Neutrophil (primary cell): ENCODE measurements around the gene ARRDC4.

Experiments used
- H3K27ac ChIP-seq: fragments of 200-600 bp; sonication (generic); 2 replicates; pipeline ENCODE4 v1.5.1; 2016; ENCODE audit warnings: mild to moderate bottlenecking, moderate library complexity
- H3K27me3 ChIP-seq: fragments of 200-600 bp; sonication (generic); 2 replicates; pipeline ENCODE4 v1.6.0; 2016; ENCODE audit warnings: mild to moderate bottlenecking
- H3K36me3 ChIP-seq: fragments of 200-600 bp; sonication (generic); 2 replicates; pipeline ENCODE4 v1.5.1; 2017
- H3K4me1 ChIP-seq, 2 experiments: fragments of 200-600 bp in 1 of 2; sonication (generic) in 1 of 2; 1 replicate in 1 of 2; 2 replicates in 1 of 2; pipeline versions ENCODE4 v1.5.1 to v1.6.1; 2013 to 2016; ENCODE audit warnings: low read depth in 1 of 2, low read length in 1 of 2, mild to moderate bottlenecking in 1 of 2, moderate library complexity in 1 of 2; ENCODE audit not compliant: control insufficient read depth in 1 of 2, insufficient read depth in 1 of 2
- H3K4me3 ChIP-seq, 2 experiments: fragments of 200-600 bp in 1 of 2; sonication (generic) in 1 of 2; 1 replicate in 1 of 2; 2 replicates in 1 of 2; pipeline ENCODE4 v1.5.1; 2013 to 2016; ENCODE audit warnings: low read depth in 1 of 2, low read length in 1 of 2, mild to moderate bottlenecking in 1 of 2, moderate library complexity in 1 of 2
- H3K9me3 ChIP-seq: fragments of 200-600 bp; sonication (generic); 2 replicates; pipeline ENCODE4 v1.5.1; 2016
- CTCF ChIP-seq: fragments of 200-600 bp; sonication (generic); IDR thresholded peaks from 2 replicates; pipeline ENCODE4 v1.5.1; 2016; ENCODE audit warnings: antibody characterized with exemption

Gene ARRDC4

DNA sequence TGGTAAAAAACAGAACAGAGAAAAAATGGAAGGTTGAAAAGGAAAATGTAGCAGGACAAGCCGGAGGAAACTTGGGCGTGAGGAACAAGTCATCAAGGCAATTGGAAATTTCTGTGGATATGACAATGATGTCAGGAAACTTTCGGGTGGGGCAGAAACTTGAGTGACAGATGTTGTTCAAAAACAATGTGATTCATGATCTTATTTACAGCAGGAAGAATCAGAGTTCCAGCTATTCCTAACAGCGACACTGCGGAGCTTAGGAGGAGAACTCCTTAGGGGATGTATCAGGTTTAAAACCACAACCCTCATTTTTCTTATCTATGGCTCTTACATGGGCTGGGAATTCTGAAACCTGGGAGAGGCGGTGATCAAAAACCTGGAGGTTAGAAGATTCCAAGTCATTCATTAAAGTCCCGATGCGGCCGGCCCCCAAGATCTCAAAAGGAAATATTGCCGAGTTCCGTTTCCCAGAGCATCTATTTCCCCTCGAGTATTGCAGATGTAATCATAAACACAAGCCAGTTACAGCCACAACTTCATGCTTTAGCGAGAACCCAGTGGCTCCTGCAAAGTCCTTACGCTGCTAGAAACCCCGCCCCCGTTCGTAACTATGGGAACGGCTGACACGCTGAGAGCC is 659 bp upstream of the ARRDC4 start:
- no peaks in the 10 kb centered on the region for H3K9me3 ChIP-seq
- peak overlapping the region; percentile 74 for H3K4me3 ChIP-seq
- peak overlapping the region; percentile 61 for H3K27ac ChIP-seq
- H3K4me1 ChIP-seq, result peaks cover 18 to 19% of the 10 kb centered on the region in 2 experiments
- no peak for TF ChIP-seq CTCF
- peaks cover 42% of the 10 kb centered on the region for H3K27me3 ChIP-seq
- no peaks in the 10 kb centered on the region for H3K36me3 ChIP-seq

GRCh38 chr15:97961067-97961954 is 808 bp downstream of the ARRDC4 start:
- Histone ChIP-seq H3K4me1 (peaks cover 18 to 23% of the 10 kb centered on the region in 2 experiments), H3K27ac (peak overlapping the region; percentile 61), H3K4me3 (peak overlapping the region; percentile 74), H3K27me3 (peaks cover 42% of the 10 kb centered on the region), H3K9me3 (no peaks in the 10 kb centered on the region), H3K36me3 (no peaks in the 10 kb centered on the region)
- no peak for TF ChIP-seq CTCF

DNA sequence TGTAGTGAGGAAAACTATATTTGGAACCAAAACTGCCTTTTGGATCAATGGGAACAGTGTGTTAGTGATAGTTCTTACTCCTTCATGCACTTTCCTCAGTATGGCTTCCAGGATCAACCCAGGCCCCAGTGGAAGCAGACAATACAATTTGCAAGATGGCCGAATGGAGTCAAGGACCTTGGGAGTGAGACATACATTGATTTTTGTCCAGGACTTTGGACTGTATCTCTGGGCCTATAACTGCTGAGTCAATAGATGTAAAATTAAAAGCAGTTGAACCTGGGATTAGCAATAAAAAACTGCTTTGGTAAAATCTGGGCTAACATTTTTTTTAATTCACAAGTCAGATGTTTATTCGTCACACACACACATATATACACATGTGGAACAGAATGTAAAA is 1.8 kb downstream of the ARRDC4 start:
- H3K4me1 ChIP-seq, result peaks cover 18 to 23% of the 10 kb centered on the region in 2 experiments
- TF ChIP-seq CTCF, result no peak
- H3K9me3 ChIP-seq, result no peaks in the 10 kb centered on the region
- H3K4me3 ChIP-seq, result no peak overlapping the region
- H3K27me3 ChIP-seq, result peaks cover 42% of the 10 kb centered on the region
- H3K36me3 ChIP-seq, result no peaks in the 10 kb centered on the region
- H3K27ac ChIP-seq, result no peak overlapping the region

DNA sequence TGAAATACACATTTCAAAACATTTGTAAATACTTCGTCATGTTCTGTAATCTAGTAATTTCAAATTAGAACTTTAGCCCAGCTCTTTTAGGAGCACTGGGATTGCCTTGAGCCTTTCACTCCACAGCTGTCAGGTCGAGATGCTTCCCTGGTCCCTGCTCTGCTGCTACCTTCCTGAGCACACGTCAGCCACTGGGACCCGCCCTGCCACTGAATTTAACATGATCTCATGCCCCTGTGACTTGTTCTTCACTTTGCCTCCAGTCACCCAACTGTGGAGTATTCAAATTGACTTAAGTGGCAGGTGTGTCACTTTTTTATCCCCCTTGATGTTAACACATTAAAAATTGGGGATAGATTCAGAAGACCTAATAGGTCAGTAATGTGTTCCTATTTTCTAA is 3.3 kb downstream of the ARRDC4 start:
- Histone ChIP-seq H3K9me3 (no peaks in the 10 kb centered on the region), H3K4me1 (peaks cover 18 to 23% of the 10 kb centered on the region in 2 experiments), H3K27ac (no peak overlapping the region), H3K27me3 (peaks cover 42% of the 10 kb centered on the region), H3K36me3 (no peaks in the 10 kb centered on the region), H3K4me3 (no peak overlapping the region)
- no peak for TF ChIP-seq CTCF

DNA sequence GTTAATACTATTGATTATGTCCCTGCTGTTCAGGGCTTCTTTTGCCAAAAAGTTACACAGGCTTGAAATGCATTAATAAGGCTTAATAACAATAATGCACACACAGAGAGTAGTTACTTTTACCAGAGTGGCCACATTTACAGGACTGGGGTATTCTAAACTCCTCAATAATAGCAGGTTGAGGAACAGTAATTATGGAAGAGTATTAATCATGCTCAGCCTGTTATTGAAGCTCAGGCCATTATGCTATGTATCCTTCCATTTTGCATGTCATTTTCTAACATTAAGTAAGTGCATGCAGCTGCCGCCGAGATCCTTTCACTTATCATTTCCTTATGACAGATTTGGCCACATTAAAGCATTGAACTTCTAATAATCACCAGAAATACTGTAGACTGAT is 5.7 kb downstream of the ARRDC4 start:
- Histone ChIP-seq H3K4me1 (peaks cover 5 to 8% of the 10 kb centered on the region in 2 experiments), H3K27ac (no peak overlapping the region), H3K9me3 (no peaks in the 10 kb centered on the region), H3K36me3 (no peaks in the 10 kb centered on the region), H3K4me3 (no peak overlapping the region), H3K27me3 (peaks cover 21% of the 10 kb centered on the region)
- TF ChIP-seq CTCF, result no peak
